HEK293 (cell line): Measurements from ENCODE around the gene TSKU.

Source experiments
- CTCF ChIA-PET: fragments of 350-600 bp; formaldehyde crosslinking; extraction: SDS; loops from one replicate; lab custom pipeline; 2021; ENCODE audit warnings: antibody characterized with exemption; lab: Yijun Ruan, JAX
- POLR2A ChIA-PET: fragments of 300-600 bp; formaldehyde crosslinking; extraction: SDS; loops from one replicate; lab custom pipeline; 2020; ENCODE audit warnings: antibody characterized with exemption, inconsistent platforms; lab: Yijun Ruan, JAX
- H3K27ac ChIP-seq: fragments of 200-500 bp; sonication (Bioruptor generic); 2 replicates; pipeline ENCODE4 v1.5.1; 2014; ENCODE audit warnings: low read depth, low read length, control low read depth, inconsistent platforms; ENCODE audit errors: extremely low read depth
- H3K36me3 ChIP-seq, 2 experiments: fragments of 200-500 bp in 1 of 2; sonication (Bioruptor generic) in 1 of 2; 1 replicate in 1 of 2; 2 replicates in 1 of 2; pipeline ENCODE4 v1.5.1; 2014 to 2017; ENCODE audit warnings: inconsistent platforms in 2 of 2, low read length in 2 of 2; ENCODE audit not compliant: control insufficient read depth in 2 of 2, insufficient read depth in 1 of 2
- H3K4me1 ChIP-seq: fragments of 200-500 bp; sonication (Bioruptor generic); 2 replicates; pipeline ENCODE4 v1.5.1; 2014; ENCODE audit warnings: mild to moderate bottlenecking, low read length, inconsistent platforms; ENCODE audit not compliant: control insufficient read depth, insufficient read depth
- H3K4me3 ChIP-seq: 2 replicates; pipeline ENCODE4 v1.5.1; 2011; ENCODE audit warnings: low read depth, mild to moderate bottlenecking, control low read depth, low read length, moderate library complexity
- H3K9me3 ChIP-seq: fragments of 200-500 bp; sonication (Bioruptor generic); 2 replicates; pipeline ENCODE4 v1.5.1; 2014; ENCODE audit warnings: low read depth, low read length, inconsistent platforms; ENCODE audit not compliant: control insufficient read depth, insufficient read depth
- PATZ1 ChIP-seq: fragments of 450-650 bp; formaldehyde crosslinking; IDR thresholded peaks from 2 replicates; pipeline ENCODE4 v1.5.1; 2016; ENCODE audit warnings: missing biosample characterization, missing genetic modification characterization
- ZBTB11 ChIP-seq: fragments of 450-650 bp; formaldehyde crosslinking; conservative IDR thresholded peaks from 2 replicates; pipeline ENCODE4 v1.5.1; 2016; ENCODE audit warnings: low read depth, missing biosample characterization, missing genetic modification characterization
- ZNF2 ChIP-seq: fragments of 450-650 bp; formaldehyde crosslinking; IDR thresholded peaks from 2 replicates; pipeline ENCODE4 v1.5.1; 2016; ENCODE audit warnings: missing biosample characterization, missing genetic modification characterization
- ZNF23 ChIP-seq: fragments of 450-650 bp; formaldehyde crosslinking; IDR thresholded peaks from 2 replicates; pipeline ENCODE4 v1.5.1; 2016; ENCODE audit warnings: missing biosample characterization, missing genetic modification characterization, borderline replicate concordance
- ZNF394 ChIP-seq: fragments of 450-650 bp; formaldehyde crosslinking; IDR thresholded peaks from 2 replicates; pipeline ENCODE4 v1.5.1; 2016; ENCODE audit warnings: missing biosample characterization, missing genetic modification characterization, mild to moderate bottlenecking, moderate library complexity, borderline replicate concordance
- ZNF488 ChIP-seq: fragments of 450-650 bp; formaldehyde crosslinking; IDR thresholded peaks from 2 replicates; pipeline ENCODE4 v1.5.1; 2016; ENCODE audit warnings: missing biosample characterization, missing genetic modification characterization
- ZNF626 ChIP-seq: fragments of 450-650 bp; sonication (Bioruptor Pico); formaldehyde crosslinking; IDR thresholded peaks from 2 replicates; pipeline ENCODE4 v1.5.1; 2018; ENCODE audit warnings: missing biosample characterization, missing genetic modification characterization, inconsistent platforms
- ZNF791 ChIP-seq: fragments of 450-650 bp; formaldehyde crosslinking; IDR thresholded peaks from 2 replicates; pipeline ENCODE4 v1.5.1; 2016; ENCODE audit warnings: missing biosample characterization, missing genetic modification characterization
- ZSCAN30 ChIP-seq: fragments of 450-650 bp; IDR thresholded peaks from 2 replicates; pipeline ENCODE4 v1.5.1; 2018; ENCODE audit warnings: missing biosample characterization, mild to moderate bottlenecking, missing genetic modification characterization, moderate library complexity
- ZSCAN4 ChIP-seq: fragments of 450-650 bp; formaldehyde crosslinking; IDR thresholded peaks from 2 replicates; pipeline ENCODE4 v1.5.1; 2017; ENCODE audit warnings: missing biosample characterization, missing genetic modification characterization
- TF ChIP-seq, protein P1 (sequence below): fragments of 450-650 bp; formaldehyde crosslinking; IDR thresholded peaks from 2 replicates; pipeline ENCODE4 v1.5.1; 2016; ENCODE audit warnings: missing biosample characterization, missing genetic modification characterization

The TSKU gene

GRCh38 chr11:76795290-76795935 lies 12.3 kb downstream of the TSKU start:
- peaks cover 0 to 16% of the 10 kb centered on the region in 2 experiments; a peak in 1 of 3 replicates for H3K36me3 ChIP-seq
- H3K4me3 ChIP-seq: no peak overlapping the region
- TF ChIP-seq ZNF23 (tag by site-specific recombination) (no peak), ZNF791 (tag by site-specific recombination) (no peak), ZNF488 (tag by site-specific recombination) (no peak), ZNF394 (no peak), ZBTB11 (no peak), ZSCAN4 (tag by site-specific recombination) (no peak), ZNF626 (tag by site-specific recombination) (no peak), ZNF2 (tag by site-specific recombination) (no peak)
- TF ChIP-seq, protein P1, sequence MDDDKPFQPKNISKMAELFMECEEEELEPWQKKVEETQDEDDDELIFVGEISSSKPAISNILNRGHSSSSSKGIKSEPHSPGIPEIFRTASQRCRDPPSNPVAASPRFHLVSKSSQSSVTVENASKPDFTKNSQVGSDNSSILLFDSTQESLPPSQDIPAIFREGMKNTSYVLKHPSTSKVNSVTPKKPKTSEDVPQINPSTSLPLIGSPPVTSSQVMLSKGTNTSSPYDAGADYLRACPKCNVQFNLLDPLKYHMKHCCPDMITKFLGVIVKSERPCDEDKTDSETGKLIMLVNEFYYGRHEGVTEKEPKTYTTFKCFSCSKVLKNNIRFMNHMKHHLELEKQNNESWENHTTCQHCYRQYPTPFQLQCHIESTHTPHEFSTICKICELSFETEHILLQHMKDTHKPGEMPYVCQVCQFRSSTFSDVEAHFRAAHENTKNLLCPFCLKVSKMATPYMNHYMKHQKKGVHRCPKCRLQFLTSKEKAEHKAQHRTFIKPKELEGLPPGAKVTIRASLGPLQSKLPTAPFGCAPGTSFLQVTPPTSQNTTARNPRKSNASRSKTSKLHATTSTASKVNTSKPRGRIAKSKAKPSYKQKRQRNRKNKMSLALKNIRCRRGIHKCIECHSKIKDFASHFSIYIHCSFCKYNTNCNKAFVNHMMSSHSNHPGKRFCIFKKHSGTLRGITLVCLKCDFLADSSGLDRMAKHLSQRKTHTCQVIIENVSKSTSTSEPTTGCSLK: no peak
- 0 out of 2 replicates have a peak, but pooled peaks cover 6% of the 10 kb centered on the region for H3K4me1 ChIP-seq
- no peak overlapping the region for H3K27ac ChIP-seq
- ChIA-PET POLR2A (no interaction called here), CTCF (interaction anchor here (0.5 kb wide), 1 partner anchor 1357 kb away, joined by 7 read pairs; no protein-coding TSS in a partner anchor)
- H3K9me3 ChIP-seq: no peaks in the 10 kb centered on the region

DNA sequence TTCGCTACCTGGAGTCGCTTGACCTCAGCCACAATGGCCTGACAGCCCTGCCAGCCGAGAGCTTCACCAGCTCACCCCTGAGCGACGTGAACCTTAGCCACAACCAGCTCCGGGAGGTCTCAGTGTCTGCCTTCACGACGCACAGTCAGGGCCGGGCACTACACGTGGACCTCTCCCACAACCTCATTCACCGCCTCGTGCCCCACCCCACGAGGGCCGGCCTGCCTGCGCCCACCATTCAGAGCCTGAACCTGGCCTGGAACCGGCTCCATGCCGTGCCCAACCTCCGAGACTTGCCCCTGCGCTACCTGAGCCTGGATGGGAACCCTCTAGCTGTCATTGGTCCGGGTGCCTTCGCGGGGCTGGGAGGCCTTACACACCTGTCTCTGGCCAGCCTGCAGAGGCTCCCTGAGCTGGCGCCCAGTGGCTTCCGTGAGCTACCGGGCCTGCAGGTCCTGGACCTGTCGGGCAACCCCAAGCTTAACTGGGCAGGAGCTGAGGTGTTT lies 12.8 kb downstream of the TSKU start:
- ChIA-PET POLR2A (no interaction called here), CTCF (interaction anchor here (0.5 kb wide), 1 partner anchor 1358 kb away, joined by 7 read pairs; no protein-coding TSS in a partner anchor)
- Histone ChIP-seq H3K27ac (no peak overlapping the region), H3K4me1 (0 out of 2 replicates have a peak, but pooled peaks cover 6% of the 10 kb centered on the region), H3K4me3 (no peak overlapping the region), H3K36me3 (peaks cover 0 to 16% of the 10 kb centered on the region in 2 experiments; a peak in 1 of 3 replicates), H3K9me3 (no peaks in the 10 kb centered on the region)
- TF ChIP-seq PATZ1 (tag by site-specific recombination) (no peak), ZSCAN30 (tag by site-specific recombination) (no peak)
